SKM-1 (cell line): Measurements from ENCODE around the gene KAZALD1.

Experiments used
- DNase-seq: peaks from one replicate; lab custom pipeline; 2025; ENCODE audit not compliant: unreplicated experiment; lab: John Stamatoyannopoulos, UW

The KAZALD1 gene

GRCh38 chr10:101065481-101066145 lies 3.8 kb downstream of the KAZALD1 start:
- no peak for DNase-seq

GRCh38 chr10:101066146-101066895 lies 4.5 kb downstream of the KAZALD1 start:
- DNase-seq: peak; percentile 61

- DNase-seq: no peak
Observed at GRCh38 chr10:101066896-101067355, 5.1 kb downstream of the KAZALD1 start.

GRCh38 chr10:101067356-101068083 lies 5.7 kb downstream of the KAZALD1 start:
- peak; percentile 69 for DNase-seq

- no peak for DNase-seq
Observed at GRCh38 chr10:101069441-101069840, 7.7 kb downstream of the KAZALD1 start.

- DNase-seq: no peak
Observed at GRCh38 chr10:101070098-101070497, 8.3 kb downstream of the KAZALD1 start.

GRCh38 chr10:101071267-101071884 lies 9.6 kb downstream of the KAZALD1 start:
- peak; percentile 87 for DNase-seq

GRCh38 chr10:101071885-101072433 lies 10.2 kb downstream of the KAZALD1 start:
- no peak for DNase-seq

GRCh38 chr10:101072923-101073322 lies 11.1 kb downstream of the KAZALD1 start:
- no peak for DNase-seq

- DNase-seq: no peak
Observed at GRCh38 chr10:101073631-101074030, 11.8 kb downstream of the KAZALD1 start.

- DNase-seq: no peak
Observed at GRCh38 chr10:101075775-101076174, 14.0 kb downstream of the KAZALD1 start.

GRCh38 chr10:101076630-101077029 lies 14.8 kb downstream of the KAZALD1 start:
- DNase-seq: no peak

- no peak for DNase-seq
Observed at GRCh38 chr10:101079874-101080273, 18.1 kb downstream of the KAZALD1 start.

GRCh38 chr10:101080933-101081931 lies 19.4 kb downstream of the KAZALD1 start:
- no peak for DNase-seq

- DNase-seq: no peak
Observed at GRCh38 chr10:101085846-101086245, 24.1 kb downstream of the KAZALD1 start.

GRCh38 chr10:101087376-101087775 lies 25.6 kb downstream of the KAZALD1 start:
- no peak for DNase-seq

- no peak for DNase-seq
Observed at GRCh38 chr10:101087965-101088364, 26.2 kb downstream of the KAZALD1 start.

- no peak for DNase-seq
Observed at GRCh38 chr10:101089520-101090299, 27.9 kb downstream of the KAZALD1 start.

GRCh38 chr10:101090597-101090996 lies 28.8 kb downstream of the KAZALD1 start:
- no peak for DNase-seq
